RWPE1 (cell line): Measurements from ENCODE around the gene UCK2.

Experiments
- CTCF ChIA-PET: fragments of 350-600 bp; sonication (Branson Sonifier 250); formaldehyde crosslinking; extraction: SDS; loops from one replicate; lab custom pipeline; 2021; lab: Yijun Ruan, JAX
- POLR2A ChIA-PET: fragments of 400-600 bp; formaldehyde crosslinking; extraction: SDS; loops from one replicate; lab custom pipeline; 2020; ENCODE audit warnings: antibody characterized with exemption; ENCODE audit not compliant: low non-redundant PET; lab: Yijun Ruan, JAX
- DNase-seq: peaks from one replicate; pipeline ENCODE4 v3.0.0; 2012; ENCODE audit warnings: low spot score
- H3K27ac ChIP-seq: fragments of 450-650 bp; 2 replicates; pipeline ENCODE4 v1.5.1; 2017
- TF ChIP-seq, protein P1 (sequence below): fragments of 450-650 bp; conservative IDR thresholded peaks from 2 replicates; pipeline ENCODE4 v1.5.1; 2017; ENCODE audit warnings: low read depth, mild to moderate bottlenecking

The UCK2 gene

DNA sequence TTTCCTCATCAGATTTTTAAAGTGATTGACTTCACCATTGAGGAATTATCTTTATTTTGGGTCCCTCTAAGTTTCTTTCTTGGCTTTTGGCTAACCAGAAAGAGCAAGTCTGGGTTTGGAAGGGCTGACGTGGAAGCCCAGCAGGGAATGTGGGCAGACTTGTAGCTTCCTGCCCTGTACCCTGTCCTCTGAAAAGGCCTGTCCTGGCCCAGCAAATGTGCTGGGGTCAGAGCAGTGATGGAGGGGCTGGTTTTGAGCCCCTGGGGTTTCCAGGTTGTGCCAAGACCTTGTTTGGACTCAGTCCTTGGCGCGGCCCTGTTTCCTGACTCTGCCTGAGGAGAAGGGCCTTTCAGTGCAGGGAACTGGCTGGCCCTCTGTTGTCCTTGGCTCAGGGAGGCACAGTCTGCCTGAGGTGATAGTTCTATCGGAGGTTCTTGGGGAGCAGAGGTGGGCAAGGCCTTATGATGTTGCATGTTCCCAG lies 72.1 kb downstream of the UCK2 start:
- ChIA-PET CTCF (interaction anchor here (0.6 kb wide), 1 partner anchor 35 kb away, joined by 4 read pairs; no protein-coding TSS in a partner anchor), POLR2A (no interaction called here)
- DNase-seq = no peak
- H3K27ac ChIP-seq = peak overlapping the region; percentile 95
- TF ChIP-seq, protein P1, sequence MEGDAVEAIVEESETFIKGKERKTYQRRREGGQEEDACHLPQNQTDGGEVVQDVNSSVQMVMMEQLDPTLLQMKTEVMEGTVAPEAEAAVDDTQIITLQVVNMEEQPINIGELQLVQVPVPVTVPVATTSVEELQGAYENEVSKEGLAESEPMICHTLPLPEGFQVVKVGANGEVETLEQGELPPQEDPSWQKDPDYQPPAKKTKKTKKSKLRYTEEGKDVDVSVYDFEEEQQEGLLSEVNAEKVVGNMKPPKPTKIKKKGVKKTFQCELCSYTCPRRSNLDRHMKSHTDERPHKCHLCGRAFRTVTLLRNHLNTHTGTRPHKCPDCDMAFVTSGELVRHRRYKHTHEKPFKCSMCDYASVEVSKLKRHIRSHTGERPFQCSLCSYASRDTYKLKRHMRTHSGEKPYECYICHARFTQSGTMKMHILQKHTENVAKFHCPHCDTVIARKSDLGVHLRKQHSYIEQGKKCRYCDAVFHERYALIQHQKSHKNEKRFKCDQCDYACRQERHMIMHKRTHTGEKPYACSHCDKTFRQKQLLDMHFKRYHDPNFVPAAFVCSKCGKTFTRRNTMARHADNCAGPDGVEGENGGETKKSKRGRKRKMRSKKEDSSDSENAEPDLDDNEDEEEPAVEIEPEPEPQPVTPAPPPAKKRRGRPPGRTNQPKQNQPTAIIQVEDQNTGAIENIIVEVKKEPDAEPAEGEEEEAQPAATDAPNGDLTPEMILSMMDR = no peak

DNA sequence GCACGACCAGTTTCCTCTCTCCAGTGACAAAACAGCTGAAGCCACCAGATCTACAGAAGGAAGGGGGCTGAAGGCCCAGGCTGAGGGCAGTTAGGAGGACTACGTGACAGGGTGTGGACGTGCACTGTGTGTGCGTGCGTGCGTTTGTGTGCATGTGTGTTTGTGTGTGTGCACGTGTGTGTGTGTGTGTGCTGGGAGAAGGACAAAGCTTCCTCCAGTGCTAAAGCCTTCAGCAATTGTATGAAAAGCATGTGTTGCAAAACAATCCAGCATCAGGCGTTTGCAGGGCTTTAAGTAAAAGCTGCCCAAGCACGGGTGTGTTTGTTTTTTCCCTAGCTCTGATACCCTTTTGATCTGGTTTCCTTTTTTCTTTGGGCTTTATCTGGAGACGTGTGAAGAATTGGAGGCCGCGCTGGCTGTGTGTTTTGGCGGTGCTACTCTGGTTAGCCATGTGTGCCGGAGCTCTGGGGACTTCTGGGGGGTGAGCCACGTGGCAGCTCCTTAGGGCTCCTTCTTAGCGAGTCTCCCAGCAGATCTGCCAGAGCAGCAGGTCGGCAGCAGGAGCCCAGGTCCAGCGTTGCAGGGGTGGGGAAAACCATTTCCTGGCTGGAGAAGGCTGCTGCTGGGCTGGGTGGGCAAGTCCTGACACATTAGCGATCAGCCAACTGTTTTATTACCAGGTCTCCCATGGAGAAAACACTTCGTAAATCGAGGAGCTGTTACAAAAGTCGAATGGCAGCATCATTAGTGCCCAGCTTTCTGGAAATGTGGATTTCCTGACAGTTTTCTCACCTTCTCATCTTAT lies 73.4 kb downstream of the UCK2 start:
- ChIA-PET CTCF (interaction anchor here (0.7 kb wide), 1 partner anchor 1159 kb away, joined by 6 read pairs; no protein-coding TSS in a partner anchor), POLR2A (no interaction called here)
- TF ChIP-seq, protein P1 = no peak
- H3K27ac ChIP-seq = peak overlapping the region; percentile 95
- peak; percentile 40 for DNase-seq

- POLR2A ChIA-PET = no interaction called here
- TF ChIP-seq, protein P1 = no peak
- no peak for DNase-seq
- H3K27ac ChIP-seq = peak overlapping the region; percentile 88
- CTCF ChIA-PET = interaction anchor here (0.6 kb wide), 1 partner anchor 509 kb away, joined by 3 read pairs; no protein-coding TSS in a partner anchor
Observed at GRCh38 chr1:165902565-165902964, 75.2 kb downstream of the UCK2 start.

- POLR2A ChIA-PET = no interaction called here
- CTCF ChIA-PET = no interaction called here
- peak overlapping the region; percentile 88 for H3K27ac ChIP-seq
- TF ChIP-seq, protein P1 = no peak
- DNase-seq = peak; percentile 81
Observed at GRCh38 chr1:165903672-165904071, 76.3 kb downstream of the UCK2 start.

DNA sequence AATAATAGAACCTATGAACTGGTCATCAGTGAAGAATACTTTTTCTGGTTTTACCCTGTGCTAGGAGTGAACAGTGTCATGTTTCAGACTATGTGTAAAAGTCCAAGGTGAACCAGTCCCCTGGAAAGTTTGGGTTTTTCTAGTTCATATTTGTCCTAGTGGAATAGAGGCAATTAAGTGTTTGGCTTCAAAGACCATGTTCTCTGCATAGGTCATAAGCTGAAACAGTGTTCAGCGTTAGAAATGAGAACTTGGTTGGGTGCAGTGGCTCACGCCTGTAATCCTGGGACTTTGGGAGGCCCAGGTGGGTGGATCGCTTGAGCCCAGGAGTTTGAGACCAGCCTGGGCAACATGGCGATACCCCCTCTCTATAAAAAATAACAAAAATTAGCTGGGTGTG lies 77.5 kb downstream of the UCK2 start:
- no peak overlapping the region for H3K27ac ChIP-seq
- CTCF ChIA-PET = interaction anchor here (0.5 kb wide), 1 partner anchor 68 kb away, joined by 3 read pairs; no protein-coding TSS in a partner anchor
- TF ChIP-seq, protein P1 = no peak
- DNase-seq = no peak
- POLR2A ChIA-PET = no interaction called here

DNA sequence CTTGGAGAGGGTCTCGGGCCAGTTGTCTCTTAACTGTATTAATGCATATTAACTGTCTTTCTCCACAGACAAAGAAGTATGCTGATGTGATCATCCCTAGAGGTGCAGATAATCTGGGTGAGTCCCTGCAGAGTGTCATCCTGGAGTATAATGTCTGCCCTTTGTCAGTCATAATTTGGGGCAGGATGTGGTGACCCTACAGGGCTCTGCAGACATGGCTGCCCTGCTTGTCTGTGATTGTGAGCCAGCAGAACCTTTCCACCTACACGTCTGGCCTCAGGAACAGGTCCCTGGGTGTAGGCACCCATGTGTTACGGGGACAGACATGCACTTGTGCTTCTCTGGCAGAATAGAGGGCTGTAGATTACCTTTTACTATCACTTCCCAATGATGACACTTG lies 78.4 kb downstream of the UCK2 start:
- H3K27ac ChIP-seq = no peak overlapping the region
- POLR2A ChIA-PET = no interaction called here
- DNase-seq = no peak
- CTCF ChIA-PET = interaction anchor here (0.6 kb wide), 1 partner anchor 192 kb away, joined by 3 read pairs; no protein-coding TSS in a partner anchor
- TF ChIP-seq, protein P1 = no peak
